A673 (cell line): ENCODE data around the gene KIF23. TPM values are rescaled to one million over a fixed set of nuclear protein-coding genes. Genes with fewer than 3 reads are reported as not detected.

Experiments
- BruUV-seq: library from RNA; stranded (reverse); fragments of 400-500 nt; replicated peaks from 2 replicates; lab custom pipeline; 2021; lab: Mats Ljungman, UMichigan
- CTCF ChIA-PET: fragments of 300-600 bp; sonication (Branson Sonifier 250); formaldehyde crosslinking; loops from one replicate; lab custom pipeline; 2022; ENCODE audit warnings: antibody characterized with exemption; lab: Charles Lee
- POLR2A ChIA-PET: fragments of 300-600 bp; sonication (Branson Sonifier 250); formaldehyde crosslinking; loops from one replicate; lab custom pipeline; 2022; ENCODE audit warnings: antibody characterized with exemption; ENCODE audit not compliant: low non-redundant PET; lab: Charles Lee
- DNase-seq: peaks from one replicate; pipeline ENCODE4 v3.0.0-alpha.2; 2015; ENCODE audit warnings: low spot score
- H3K27ac ChIP-seq: fragments of 200-600 bp; sonication (generic); 2 replicates; pipeline ENCODE4 v1.5.1; 2016; ENCODE audit warnings: mixed run types, low read depth, mild to moderate bottlenecking, mixed read lengths, antibody characterized with exemption, low read length; ENCODE audit not compliant: poor library complexity, severe bottlenecking
- H3K27me3 ChIP-seq: fragments of 200-600 bp; sonication (generic); replicated peaks from 2 replicates; pipeline ENCODE4 v1.6.1; 2017; ENCODE audit warnings: mixed run types, low read depth, mild to moderate bottlenecking, mixed read lengths, antibody characterized with exemption, low read length; ENCODE audit not compliant: insufficient read depth, poor library complexity
- H3K36me3 ChIP-seq: fragments of 200-600 bp; sonication (generic); 2 replicates; pipeline ENCODE4 v1.6.1; 2016; ENCODE audit warnings: mixed run types, mild to moderate bottlenecking, mixed read lengths, antibody characterized with exemption, low read length; ENCODE audit not compliant: insufficient read depth, poor library complexity, severe bottlenecking
- H3K4me1 ChIP-seq: fragments of 200-600 bp; sonication (generic); 2 replicates; pipeline ENCODE4 v1.6.1; 2017; ENCODE audit warnings: mixed run types, mild to moderate bottlenecking, mixed read lengths, antibody characterized with exemption, low read length; ENCODE audit not compliant: insufficient read depth, poor library complexity, severe bottlenecking
- H3K4me3 ChIP-seq: fragments of 200-600 bp; sonication (generic); 2 replicates; pipeline ENCODE4 v1.5.1; 2016; ENCODE audit warnings: low read depth, mixed run types, mild to moderate bottlenecking, mixed read lengths, low read length; ENCODE audit not compliant: poor library complexity, severe bottlenecking
- H3K9me3 ChIP-seq: fragments of 200-600 bp; sonication (generic); 2 replicates; pipeline ENCODE4 v1.6.1; 2016; ENCODE audit warnings: mixed run types, low read depth, mild to moderate bottlenecking, mixed read lengths, antibody characterized with exemption, low read length; ENCODE audit not compliant: poor library complexity, severe bottlenecking
- CTCF ChIP-seq: fragments of 300-800, 200-600 bp; sonication (generic); conservative IDR thresholded peaks from 2 replicates; pipeline ENCODE4 v1.5.1; 2017; ENCODE audit warnings: low read depth, mild to moderate bottlenecking, antibody characterized with exemption, low read length, moderate library complexity, mixed read lengths
- EZH2 ChIP-seq: fragments of 200-600 bp; sonication (generic); IDR thresholded peaks from 2 replicates; pipeline ENCODE4 v1.6.1; 2017; ENCODE audit warnings: borderline replicate concordance, low read depth, mild to moderate bottlenecking, mixed read lengths, antibody characterized with exemption, low read length; ENCODE audit not compliant: poor library complexity, severe bottlenecking
- intact Hi-C: fragments of 100-400 bp; cut with micrococcal nuclease; formaldehyde crosslinking; loops from one replicate; pipeline ENCODE4 v1.10.0; 2022; ENCODE audit not compliant: unreplicated experiment
- total RNA-seq: library from RNA; stranded (reverse); gene quantifications from 2 replicates; pipeline ENCODE4 v1.2.3, GENCODE V29; 2021

Gene KIF23
- total RNA-seq, 1 experiment from 2014 or later, result 124 TPM

DNA sequence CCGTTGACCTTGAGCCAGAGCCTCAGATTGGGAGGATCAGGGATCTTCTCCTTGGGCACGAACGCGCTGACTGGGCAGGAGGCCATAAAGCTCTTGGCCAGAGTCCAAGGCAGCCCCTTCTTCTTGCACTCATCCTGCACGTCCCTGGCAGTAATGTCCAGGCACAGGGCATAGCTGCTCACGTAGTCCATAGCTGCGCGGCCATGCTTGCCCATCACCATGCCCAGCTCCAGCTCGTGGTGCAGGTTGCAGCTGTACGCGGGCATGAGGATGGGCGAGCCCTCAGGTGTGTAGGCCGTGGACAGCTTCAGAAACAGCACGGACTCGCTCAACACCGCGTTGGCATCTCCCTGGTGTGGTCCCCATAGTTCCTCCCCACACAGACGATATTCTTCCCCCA, 20.5 kb downstream of the KIF23 start:
- Histone ChIP-seq H3K27me3 (no peaks in the 10 kb centered on the region), H3K27ac (no peak overlapping the region), H3K4me1 (no peaks in the 10 kb centered on the region), H3K36me3 (peaks cover 98% of the 10 kb centered on the region), H3K4me3 (no peak overlapping the region), H3K9me3 (no peaks in the 10 kb centered on the region)
- intact Hi-C loops, result no loop called here
- no TSS peak for BruUV-seq
- no peak for DNase-seq
- no peak for TF ChIP-seq CTCF
- TF ChIP-seq EZH2, result no peak
- ChIA-PET CTCF (no interaction called here), POLR2A (no interaction called here)

GRCh38 chr15:69435985-69436384, 21.8 kb downstream of the KIF23 start:
- ChIA-PET POLR2A (no interaction called here), CTCF (no interaction called here)
- BruUV-seq, result no TSS peak

GRCh38 chr15:69436951-69437350, 22.8 kb downstream of the KIF23 start:
- Histone ChIP-seq H3K27ac (no peak overlapping the region), H3K4me1 (no peaks in the 10 kb centered on the region), H3K9me3 (no peaks in the 10 kb centered on the region), H3K27me3 (no peaks in the 10 kb centered on the region), H3K36me3 (peaks cover 100% of the 10 kb centered on the region), H3K4me3 (no peak overlapping the region)
- intact Hi-C loops, result no loop called here
- BruUV-seq, result no TSS peak
- CTCF ChIA-PET, result no interaction called here
- TF ChIP-seq CTCF, result no peak
- no peak for TF ChIP-seq EZH2
- POLR2A ChIA-PET, result no interaction called here
- no peak for DNase-seq

More at GRCh38 chr15:69435985-69436384, 21.8 kb downstream of the KIF23 start:
- intact Hi-C loops, result no loop called here
- H3K27ac ChIP-seq, result no peak overlapping the region
- no peaks in the 10 kb centered on the region for H3K4me1 ChIP-seq
- H3K9me3 ChIP-seq, result no peaks in the 10 kb centered on the region
- no peak for TF ChIP-seq CTCF
- no peak for TF ChIP-seq EZH2
- DNase-seq, result no peak
- H3K27me3 ChIP-seq, result no peaks in the 10 kb centered on the region
- peaks cover 99% of the 10 kb centered on the region for H3K36me3 ChIP-seq
- H3K4me3 ChIP-seq, result no peak overlapping the region
